Hematopoietic multipotent progenitor cell treated with erythropoietin and hydrocortisone succinate and interleukin-3 and kit ligand, for 4 days (in vitro differentiated cells): ENCODE data around the gene RBM14.
"Not testable (repeated sequence)": the region's sequence is repeated elsewhere in the genome, so short reads cannot be mapped to it uniquely, and the experiment has no call there.

Experiments
- DNase-seq: peaks from one replicate; pipeline ENCODE4 v3.0.0-alpha.2; 2015

RBM14 gene

GRCh38 chr11:66616379-66617154 lies at the start of gene RBM14:
RBM14 (plus strand) TSS chr11:66616630; CDS start chr11:66616721, 91 bp downstream.
- peak; percentile 100 for DNase-seq

- no peak for DNase-seq
Observed at GRCh38 chr11:66567787-66568123, 48.7 kb upstream of the RBM14 start.

GRCh38 chr11:66568124-66568916 lies 48.1 kb upstream of the RBM14 start, which contains the start of gene CTSF:
CTSF (minus strand) TSS chr11:66568606; CDS start chr11:66568486, 120 bp downstream.
- peak; percentile 87 for DNase-seq

DNA sequence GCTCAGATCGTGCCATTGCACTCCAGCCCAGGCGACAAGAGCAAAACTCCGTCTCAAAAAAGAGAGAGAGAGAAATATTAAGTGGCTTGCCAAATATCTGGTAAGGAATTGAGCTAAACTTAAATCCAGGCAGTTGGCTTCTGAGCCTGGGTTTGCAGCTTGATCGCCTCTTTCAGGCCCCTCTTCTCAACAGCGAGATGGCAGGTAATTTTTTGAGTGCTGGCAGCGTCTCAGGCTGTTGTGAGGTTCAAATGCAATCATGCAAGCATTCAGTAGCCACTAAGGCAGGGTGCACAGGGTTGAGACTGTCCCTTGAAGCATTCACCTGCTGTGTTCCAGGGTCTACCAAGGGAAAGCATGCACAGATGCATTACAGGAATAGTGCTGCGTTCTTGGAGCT lies 47.4 kb upstream of the RBM14 start:
- DNase-seq, result no peak

DNA sequence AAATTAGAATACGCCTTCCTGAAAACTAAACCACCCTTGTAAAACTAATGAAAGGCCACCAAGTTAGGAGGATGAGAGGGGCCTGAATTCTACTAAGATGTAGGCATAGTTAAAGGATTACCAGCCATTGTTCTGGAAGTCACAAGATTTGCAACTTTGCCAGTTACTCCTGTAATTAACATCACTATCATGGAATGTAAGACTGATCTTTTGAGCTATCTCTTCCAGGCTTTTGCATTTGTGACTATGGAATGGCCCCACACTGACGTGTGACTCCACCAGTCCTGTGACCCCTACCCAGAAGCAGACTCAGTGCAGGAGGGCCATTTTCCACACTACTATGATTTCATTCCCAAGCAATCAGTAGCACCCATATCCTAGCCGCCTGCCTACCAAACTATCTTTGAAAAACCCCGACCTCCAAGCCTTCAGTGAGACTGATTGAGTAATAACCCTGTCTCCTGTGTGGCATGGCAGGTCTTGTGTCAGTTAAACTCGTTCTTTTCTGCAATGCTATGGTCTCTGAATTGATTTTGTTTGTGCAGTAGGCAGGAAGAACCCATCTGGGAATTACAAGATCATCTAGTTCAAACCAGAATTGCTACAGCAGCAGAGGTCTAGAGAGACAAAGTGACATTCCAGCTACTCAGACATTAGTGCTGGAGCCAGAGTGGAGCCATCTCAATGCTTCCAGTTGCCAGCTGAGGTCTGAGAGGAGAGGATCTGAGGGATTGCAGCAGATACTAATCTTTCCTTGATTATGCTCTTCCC lies 46.2 kb upstream of the RBM14 start:
- no peak for DNase-seq

- no peak for DNase-seq
Observed at GRCh38 chr11:66570850-66571180, 45.6 kb upstream of the RBM14 start.

DNA sequence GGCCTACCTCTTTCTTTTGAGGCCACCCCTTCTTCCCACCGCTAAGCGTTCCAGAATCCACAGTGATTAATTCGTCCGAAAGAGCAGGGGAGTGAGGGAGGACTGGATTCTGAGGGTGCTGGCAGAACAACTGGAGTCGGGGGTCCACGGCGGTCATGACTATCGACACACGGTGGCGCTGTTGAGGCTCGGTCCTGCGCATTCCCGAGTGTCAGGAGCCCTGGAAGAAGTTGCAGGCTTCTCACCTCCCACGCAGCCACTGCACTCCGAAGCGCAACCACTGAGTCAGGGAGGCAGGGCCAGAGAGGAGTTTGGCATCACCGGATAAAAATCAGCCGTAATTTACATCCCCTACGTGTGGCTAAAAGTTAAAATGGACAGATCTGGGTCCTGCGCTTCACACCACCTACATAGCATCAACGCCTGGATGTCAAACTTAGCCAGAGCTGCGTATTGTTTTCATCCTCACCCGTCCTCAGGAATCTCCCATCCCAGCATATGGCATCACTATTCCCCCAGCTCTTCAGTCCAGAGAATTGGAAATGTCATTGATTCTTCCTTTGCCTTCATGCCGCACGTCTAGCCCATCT lies 37.3 kb upstream of the RBM14 start:
- DNase-seq, result peak; percentile 75

DNA sequence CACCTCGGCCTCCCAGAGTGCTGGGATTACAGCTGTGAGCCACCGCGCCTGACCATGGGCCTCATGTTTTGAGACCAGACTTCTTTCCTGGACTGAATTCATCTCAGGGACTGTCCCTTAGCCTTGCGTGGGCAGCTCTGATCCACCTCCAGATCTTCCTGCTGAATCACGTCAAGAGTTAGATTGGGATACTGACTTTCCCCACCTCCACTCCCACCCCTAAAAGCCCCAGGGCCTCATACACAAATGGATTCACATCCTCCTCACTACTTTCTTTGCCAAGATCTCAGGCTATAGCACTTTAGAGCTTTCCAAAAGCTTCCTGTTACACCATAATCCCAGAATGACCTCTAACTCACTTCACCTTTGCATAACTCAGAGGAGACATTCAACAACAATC lies 35.6 kb upstream of the RBM14 start:
- no peak for DNase-seq

DNA sequence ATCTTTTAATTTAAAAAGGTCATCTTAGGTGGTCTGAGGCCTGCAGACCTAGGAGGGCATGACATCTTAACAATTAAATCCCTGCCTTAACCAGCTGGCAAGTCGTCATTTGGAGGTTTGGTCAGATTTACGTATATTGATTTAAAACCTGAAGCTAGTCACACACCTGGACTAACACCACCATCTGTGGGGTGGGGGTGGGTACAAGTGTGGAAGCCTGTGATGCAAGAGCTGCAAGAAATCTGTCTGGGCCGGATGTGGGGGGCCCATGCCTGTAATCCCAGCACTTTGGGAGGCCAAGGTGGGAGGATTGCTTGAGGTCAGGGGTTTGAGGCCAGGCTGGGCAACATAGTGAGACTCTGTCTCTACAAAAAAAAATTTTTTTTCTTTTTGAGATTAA lies 35.2 kb upstream of the RBM14 start:
- no peak for DNase-seq

DNA sequence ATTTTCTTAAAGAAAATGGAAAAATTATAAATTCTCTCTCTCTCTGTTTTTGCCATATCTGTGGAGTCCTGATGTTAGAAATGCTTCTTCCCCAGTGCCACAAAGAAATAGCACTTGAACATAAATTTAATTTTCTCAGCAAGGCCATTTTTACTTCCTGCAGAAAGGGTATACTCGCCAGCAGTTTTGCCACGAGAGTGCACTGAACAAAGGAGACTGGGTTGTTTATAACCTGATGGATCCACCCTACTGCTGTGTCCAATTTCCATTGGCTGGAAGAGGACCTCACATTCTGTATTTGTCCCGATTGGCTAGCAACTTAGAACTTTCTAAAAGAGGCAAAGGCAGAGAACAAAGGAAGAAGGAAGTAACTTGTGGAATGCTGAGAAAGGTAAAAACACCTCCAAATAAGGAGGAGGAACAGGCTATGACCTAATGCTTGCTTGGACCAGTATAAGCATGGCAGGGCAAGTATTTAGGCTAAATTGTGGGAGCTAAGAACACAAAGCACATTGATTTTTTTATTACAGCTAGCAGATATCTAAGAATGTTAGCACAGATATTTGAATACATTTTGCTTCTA lies 33.8 kb upstream of the RBM14 start:
- DNase-seq, result not testable (repeated sequence)

DNA sequence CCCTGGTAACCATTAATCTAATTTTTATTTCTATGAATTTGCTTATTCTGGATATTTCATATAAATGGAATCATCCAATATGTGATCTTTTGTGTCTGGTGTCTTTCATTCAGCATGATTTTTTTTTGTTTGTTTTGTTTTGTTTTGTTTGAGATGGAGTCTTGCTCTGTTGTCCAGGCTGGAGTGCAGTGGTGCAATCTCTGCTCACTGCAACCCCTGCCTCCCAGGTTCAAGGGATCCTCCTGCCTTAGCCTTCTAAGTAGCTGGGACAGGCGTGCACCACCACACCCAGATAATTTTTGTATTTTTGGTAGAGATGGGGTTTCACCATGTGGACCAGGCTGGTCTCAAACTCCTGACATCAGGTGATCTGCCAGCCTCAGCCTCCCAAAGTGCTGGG lies 31.0 kb upstream of the RBM14 start:
- not testable (repeated sequence) for DNase-seq

- no peak for DNase-seq
Observed at GRCh38 chr11:66586136-66586535, 30.3 kb upstream of the RBM14 start.

DNA sequence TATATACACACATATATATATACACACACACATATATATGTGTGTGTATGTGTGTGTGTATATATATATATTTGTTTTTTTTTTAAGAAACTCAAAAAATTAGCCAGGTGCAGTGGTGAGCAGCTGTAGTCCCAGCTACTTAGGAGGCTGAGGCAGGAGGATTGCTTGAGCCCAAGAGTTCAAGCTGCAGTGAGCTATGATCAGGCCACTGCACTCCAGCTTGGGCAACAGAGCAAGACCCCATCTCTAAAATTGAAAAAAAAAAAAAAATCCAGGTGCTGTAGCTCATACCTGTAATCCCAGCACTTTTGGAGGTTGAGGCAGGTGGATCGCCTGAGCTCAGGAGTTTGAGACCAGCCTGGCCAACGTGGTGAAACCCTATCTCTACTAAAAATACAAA lies 27.1 kb upstream of the RBM14 start:
- DNase-seq, result not testable (repeated sequence)

- DNase-seq, result no peak
Observed at GRCh38 chr11:66589996-66590675, 26.3 kb upstream of the RBM14 start.

- no peak for DNase-seq
Observed at GRCh38 chr11:66591175-66591574, 25.3 kb upstream of the RBM14 start.

DNA sequence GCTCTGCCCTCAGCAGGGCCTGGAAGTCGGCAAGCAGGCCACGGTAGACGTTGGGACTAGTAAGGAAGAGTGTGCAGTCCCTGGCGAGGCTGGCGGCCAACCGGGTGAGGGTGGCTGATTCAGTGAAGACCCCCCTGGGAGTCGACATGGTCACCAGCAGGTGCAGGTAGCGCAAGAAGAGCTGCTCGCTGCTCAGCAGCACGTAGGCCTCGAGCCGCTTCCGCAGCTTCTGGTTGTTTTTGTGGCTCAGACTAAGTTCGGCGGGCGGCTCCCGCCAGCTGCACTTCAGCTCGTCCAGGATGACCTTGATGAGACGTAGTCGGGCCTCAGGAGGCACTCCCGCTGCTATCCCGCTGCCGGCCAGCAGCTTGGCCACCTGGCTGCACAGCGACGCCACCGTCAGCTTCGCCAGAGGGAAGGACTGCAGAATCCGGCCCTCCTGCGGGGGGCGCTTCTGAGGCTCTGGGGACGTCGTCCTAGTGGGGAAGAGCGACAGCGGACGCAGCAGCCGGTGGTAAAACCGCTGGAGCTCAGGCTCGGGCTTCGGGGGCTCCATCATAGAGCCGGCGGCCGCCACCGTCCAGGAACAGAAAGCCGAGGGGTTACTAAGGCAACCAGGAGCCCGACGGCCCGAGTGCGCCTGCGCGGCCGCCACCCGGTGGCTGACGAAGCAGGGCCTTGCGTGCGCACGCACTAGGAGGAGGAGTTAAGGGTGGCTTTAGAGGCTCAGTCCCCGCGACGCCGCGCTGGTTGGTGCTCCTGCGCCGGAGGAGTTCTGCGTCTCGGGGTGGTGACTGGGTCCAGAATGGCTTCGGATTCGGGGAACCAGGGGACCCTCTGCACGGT lies 23.8 kb upstream of the RBM14 start, which contains the start of the genes CCDC87 and CCS:
Gene CCDC87 (minus strand): TSS at position 607 of the 846 bp plus-strand sequence. CDS start 48 bp downstream, at position 559.
Gene CCS (plus strand): TSS at position 729 of the 846 bp plus-strand sequence. CDS start 77 bp downstream, at position 806.
- DNase-seq, result peak; percentile 98

DNA sequence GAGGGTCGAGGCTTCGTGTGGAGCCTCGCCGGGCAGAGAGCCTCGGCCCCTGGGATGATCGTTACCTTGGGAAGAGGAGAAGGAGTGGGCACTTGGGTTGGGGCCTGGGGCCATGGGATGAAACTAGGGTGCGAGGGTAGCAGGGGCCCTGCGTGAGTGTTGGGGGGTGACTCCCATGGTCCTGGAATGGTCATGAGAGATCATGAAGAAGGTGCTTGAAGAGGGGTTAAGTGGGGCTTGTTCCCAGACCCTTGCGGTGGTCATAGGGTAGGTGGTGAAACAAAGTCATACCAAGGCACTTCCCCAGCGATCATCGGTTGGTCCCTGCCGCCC lies 23.2 kb upstream of the RBM14 start:
- DNase-seq, result peak; percentile 22

- DNase-seq, result no peak
Observed at GRCh38 chr11:66593650-66594049, 22.8 kb upstream of the RBM14 start.

DNA sequence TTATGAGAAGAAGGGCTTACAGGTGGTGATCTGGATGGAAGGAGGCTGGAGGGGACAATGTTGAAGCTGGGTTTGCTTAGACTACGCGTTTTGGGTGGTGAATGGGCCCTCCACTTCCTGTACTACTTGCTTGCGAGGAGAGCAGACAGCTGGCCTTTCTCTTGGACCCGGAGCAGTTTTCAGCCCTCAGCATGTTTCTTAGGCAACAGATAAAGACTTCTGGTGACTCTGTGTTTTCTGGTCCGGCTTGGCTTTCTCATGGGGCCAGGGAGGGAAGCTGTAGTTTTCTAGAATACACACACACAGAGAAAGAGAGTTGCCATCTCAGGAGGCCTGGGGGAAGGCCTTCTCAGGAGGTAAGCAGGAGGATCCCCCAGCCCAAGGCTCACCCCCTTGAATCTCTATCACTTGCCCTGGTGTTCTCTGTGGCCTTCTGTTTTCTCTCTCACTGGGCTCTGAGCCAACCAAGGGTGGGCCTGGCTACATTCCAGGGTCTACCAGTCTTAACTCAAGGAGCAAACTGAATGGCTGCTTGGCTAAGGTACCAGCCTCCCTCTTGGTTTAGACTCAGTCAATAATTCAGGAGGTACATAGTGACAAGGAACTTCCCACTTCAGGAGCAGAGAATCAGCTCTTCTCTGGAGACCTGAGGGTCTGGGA lies 21.1 kb upstream of the RBM14 start:
- DNase-seq, result peak; percentile 71

DNA sequence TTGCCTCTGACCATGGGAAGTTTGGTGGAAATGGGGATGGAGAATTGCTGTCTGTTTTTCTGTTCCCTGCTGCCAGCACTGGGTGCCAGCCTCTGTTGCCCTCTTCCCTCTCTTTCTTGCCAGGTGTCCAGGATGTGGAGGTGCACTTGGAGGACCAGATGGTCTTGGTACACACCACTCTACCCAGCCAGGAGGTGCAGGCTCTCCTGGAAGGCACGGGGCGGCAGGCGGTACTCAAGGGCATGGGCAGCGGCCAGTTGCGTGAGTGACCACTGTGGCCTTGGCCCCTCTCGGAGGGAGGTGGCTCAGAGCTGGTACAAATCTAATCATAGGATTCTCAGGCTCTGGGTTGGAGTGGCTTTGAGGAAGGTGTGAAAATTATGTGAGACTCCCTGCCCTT lies 17.4 kb upstream of the RBM14 start:
- DNase-seq, result no peak
